GM23338 (cell line): ENCODE data around the gene SYCP2. TPM values are rescaled to one million over a fixed set of nuclear protein-coding genes. Genes with fewer than 3 reads are reported as not detected.

Source experiments
- ATAC-seq: fragments of 200-7000 bp; cut with Tn5 transposase; 3 replicates; pipeline ENCODE4 v1.9.1; 2020
- DNase-seq: peaks from one replicate; pipeline ENCODE4 v3.0.0-alpha.2; 2015; ENCODE audit warnings: low spot score
- H2AFZ ChIP-seq: fragments of 200-600 bp; sonication (generic); 2 replicates; pipeline ENCODE4 v1.8.0; 2016; ENCODE audit warnings: antibody characterized with exemption, mild to moderate bottlenecking, moderate library complexity
- H3F3A ChIP-seq: fragments of 200-600 bp; sonication (generic); replicated peaks from 2 replicates; pipeline ENCODE4 v1.8.0; 2017; ENCODE audit warnings: antibody characterized with exemption, mixed run types, low read depth
- H3K27ac ChIP-seq: fragments of 200-600 bp; sonication (generic); 2 replicates; pipeline ENCODE4 v1.6.1; 2016; ENCODE audit warnings: low read depth
- H3K27me3 ChIP-seq: fragments of 200-600 bp; sonication (generic); 2 replicates; pipeline ENCODE4 v1.8.0; 2016; ENCODE audit warnings: mild to moderate bottlenecking, mixed run types, moderate library complexity; ENCODE audit not compliant: insufficient read depth
- H3K36me3 ChIP-seq: fragments of 200-600 bp; sonication (generic); 2 replicates; pipeline ENCODE4 v1.8.0; 2016; ENCODE audit warnings: mild to moderate bottlenecking; ENCODE audit not compliant: insufficient read depth
- H3K4me1 ChIP-seq: fragments of 200-600 bp; sonication (generic); 2 replicates; pipeline ENCODE4 v1.8.0; 2016; ENCODE audit warnings: mild to moderate bottlenecking, moderate library complexity; ENCODE audit not compliant: insufficient read depth
- H3K4me2 ChIP-seq: fragments of 200-600 bp; sonication (generic); 2 replicates; pipeline ENCODE4 v1.7.1; 2017; ENCODE audit warnings: mixed run types
- H3K4me3 ChIP-seq: fragments of 200-600 bp; sonication (generic); 2 replicates; pipeline ENCODE4 v1.6.1; 2016; ENCODE audit warnings: mixed run types
- H3K79me2 ChIP-seq: fragments of 200-600 bp; sonication (generic); replicated peaks from 2 replicates; pipeline ENCODE4 v1.8.0; 2017; ENCODE audit warnings: mild to moderate bottlenecking; ENCODE audit not compliant: insufficient read depth
- H3K9me2 ChIP-seq: fragments of 200-600 bp; sonication (generic); 2 replicates; pipeline ENCODE4 v1.8.0; 2017; ENCODE audit not compliant: insufficient read depth
- H4K20me1 ChIP-seq: fragments of 200-600 bp; sonication (generic); replicated peaks from 2 replicates; pipeline ENCODE4 v1.8.0; 2017; ENCODE audit warnings: mild to moderate bottlenecking; ENCODE audit not compliant: insufficient read depth
- H3K27ac Mint-ChIP-seq: 2 replicates; pipeline ENCODE4 v1.8.0; 2020; ENCODE audit warnings: inconsistent platforms, mild to moderate bottlenecking, moderate library complexity, mixed read lengths
- H3K27me3 Mint-ChIP-seq: 3 replicates; pipeline ENCODE4 v1.8.0; 2022; ENCODE audit warnings: low read depth, mild to moderate bottlenecking, moderate library complexity, mixed read lengths, inconsistent platforms; ENCODE audit not compliant: insufficient read depth, poor library complexity
- H3K36me3 Mint-ChIP-seq: 3 replicates; pipeline ENCODE4 v1.8.0; 2021; ENCODE audit warnings: low read depth, mild to moderate bottlenecking, inconsistent platforms, moderate library complexity, mixed read lengths
- H3K4me1 Mint-ChIP-seq: 3 replicates; pipeline ENCODE4 v1.8.0; 2020; ENCODE audit warnings: mild to moderate bottlenecking, inconsistent platforms, mixed read lengths
- H3K4me3 Mint-ChIP-seq: 3 replicates; pipeline ENCODE4 v1.8.0; 2021; ENCODE audit warnings: moderate library complexity, mild to moderate bottlenecking, inconsistent platforms, mixed read lengths
- H3K9me3 Mint-ChIP-seq: 3 replicates; pipeline ENCODE4 v1.8.0; 2020; ENCODE audit warnings: moderate library complexity, mild to moderate bottlenecking, inconsistent platforms, mixed read lengths
- CREB1 ChIP-seq: fragments of 250-450 bp; sonication (Bioruptor Pico); IDR thresholded peaks from 2 replicates; pipeline ENCODE4 v1.5.0; 2020; ENCODE audit warnings: low read depth, mild to moderate bottlenecking, moderate library complexity
- CTCF ChIP-seq, 2 experiments: fragments of 200-600 bp in 1 of 2; sonication (generic) in 1 of 2; conservative IDR thresholded peaks; 2 replicates each; pipeline versions ENCODE4 v1.5.1 to v1.6.1; 2016 to 2017; ENCODE audit warnings: antibody characterized with exemption in 2 of 2, low read depth in 2 of 2, mild to moderate bottlenecking in 2 of 2, moderate library complexity in 1 of 2
- ETS1 ChIP-seq: IDR thresholded peaks from 2 replicates; pipeline ENCODE4 v1.6.1; 2016; ENCODE audit warnings: antibody characterized with exemption
- EZH2 ChIP-seq: fragments of 200-600 bp; sonication (generic); IDR thresholded peaks from one replicate; pipeline ENCODE4 v1.8.0; 2017; ENCODE audit warnings: antibody characterized with exemption, mild to moderate bottlenecking, low read depth; ENCODE audit not compliant: unreplicated experiment
- JUNB ChIP-seq: IDR thresholded peaks from one replicate; pipeline ENCODE4 v1.6.1; 2016; ENCODE audit warnings: antibody characterized with exemption; ENCODE audit not compliant: unreplicated experiment
- NANOG ChIP-seq: IDR thresholded peaks from 2 replicates; pipeline ENCODE4 v1.6.1; 2016; ENCODE audit warnings: antibody characterized with exemption, borderline replicate concordance
- POLR2AphosphoS5 ChIP-seq: IDR thresholded peaks from 2 replicates; pipeline ENCODE4 v1.6.1; 2016; ENCODE audit warnings: antibody characterized with exemption, low read depth
- REST ChIP-seq: IDR thresholded peaks from one replicate; pipeline ENCODE4 v1.6.1; 2018; ENCODE audit warnings: antibody characterized with exemption; ENCODE audit not compliant: unreplicated experiment
- STAT1 ChIP-seq: IDR thresholded peaks from one replicate; pipeline ENCODE4 v1.6.1; 2016; ENCODE audit warnings: antibody characterized with exemption; ENCODE audit not compliant: unreplicated experiment
- ZNF114 ChIP-seq: fragments of 250-450 bp; sonication (Bioruptor Pico); IDR thresholded peaks from 2 replicates; pipeline ENCODE4 v1.5.0; 2020; ENCODE audit warnings: mild to moderate bottlenecking, moderate library complexity
- ZNF462 ChIP-seq: fragments of 250-450 bp; sonication (Bioruptor Pico); IDR thresholded peaks from 2 replicates; pipeline ENCODE4 v1.5.0; 2020; ENCODE audit warnings: mild to moderate bottlenecking, moderate library complexity
- polyA plus RNA-seq: library from polyadenylated mRNA; unstranded; fragments of >200 nt; fragmentation: Nextera tagmentation; extraction: Ambion mirVana; gene quantifications from 2 replicates; pipeline ENCODE4 v1.2.1, GENCODE V29; 2016
- total RNA-seq: library from RNA; depleted of rRNA; stranded (reverse); fragments of >200 nt; shearing (Covaris generic); gene quantifications from 2 replicates; pipeline ENCODE4 v1.2.3, GENCODE V29; 2014

SYCP2 gene
- total and polyA plus RNA-seq, 2 experiments from 2014 or later: 0.50 to 2.1 TPM

- TF ChIP-seq STAT1 (no peak), POLR2AphosphoS5 (no peak)
These were observed 7.5 kb downstream of the SYCP2 start (continued) for GRCh38 chr20:59925899-59926298.

- no peaks in the 10 kb centered on the region for H4K20me1 ChIP-seq
- DNase-seq: no peak
- Mint-ChIP-seq H3K27me3 (peaks cover 2% of the 10 kb centered on the region), H3K27ac (no peak overlapping the region), H3K4me1 (peaks cover 8% of the 10 kb centered on the region), H3K36me3 (no peaks in the 10 kb centered on the region), H3K9me3 (no peaks in the 10 kb centered on the region), H3K4me3 (no peak overlapping the region)
- H3K4me3 ChIP-seq: no peak overlapping the region
- H3K27ac ChIP-seq: no peak overlapping the region
- no peaks in the 10 kb centered on the region for H3K9me2 ChIP-seq
- no peaks in the 10 kb centered on the region for H3F3A ChIP-seq
- H2AFZ ChIP-seq: no peak overlapping the region
- TF ChIP-seq CREB1: no peak
- no peak for TF ChIP-seq ETS1
- no peak for TF ChIP-seq NANOG
- TF ChIP-seq JUNB: no peak
- TF ChIP-seq CTCF (conservative IDR thresholded peaks at IDR 0.05; ENCODE audit: low read depth in 2 of 2): no peak
- no peak for TF ChIP-seq REST
- TF ChIP-seq STAT1: no peak
- no peak for TF ChIP-seq POLR2AphosphoS5
- TF ChIP-seq EZH2: no peak
- TF ChIP-seq ZNF114 (CRISPR knock-in tag): no peak
- no peak for TF ChIP-seq ZNF462 (CRISPR knock-in tag)
- H3K4me2 ChIP-seq: no peak overlapping the region
- no peaks in the 10 kb centered on the region for H3K4me1 ChIP-seq
- H3K27me3 ChIP-seq: 0 out of 2 replicates have a peak, but pooled peaks cover 5% of the 10 kb centered on the region
- no peaks in the 10 kb centered on the region for H3K79me2 ChIP-seq
- H3K36me3 ChIP-seq: no peaks in the 10 kb centered on the region
- no peak for ATAC-seq
These were observed 8.1 kb downstream of the SYCP2 start for GRCh38 chr20:59925359-59925758.
